Nephron (organoid): Measurements from ENCODE around the gene ANO1.

ENCODE experiments used
- H3K27ac Mint-ChIP-seq, 3 experiments: 2 replicates each; pipeline ENCODE4 v1.8.0; 2020; ENCODE audit warnings: mixed read lengths in 3 of 3, mild to moderate bottlenecking in 2 of 3, moderate library complexity in 1 of 3
- H3K27me3 Mint-ChIP-seq: 2 replicates; pipeline ENCODE4 v1.8.0; 2021; ENCODE audit warnings: low read depth, mild to moderate bottlenecking, moderate library complexity, mixed read lengths
- H3K36me3 Mint-ChIP-seq: 2 replicates; pipeline ENCODE4 v1.8.0; 2020; ENCODE audit warnings: low read depth, mixed read lengths
- H3K4me1 Mint-ChIP-seq: 2 replicates; pipeline ENCODE4 v1.8.0; 2020; ENCODE audit warnings: mixed read lengths
- H3K4me3 Mint-ChIP-seq, 3 experiments: 2 replicates each; pipeline ENCODE4 v1.8.0; 2020; ENCODE audit warnings: mild to moderate bottlenecking in 3 of 3, mixed read lengths in 3 of 3, moderate library complexity in 2 of 3
- H3K9me3 Mint-ChIP-seq: 2 replicates; pipeline ENCODE4 v1.8.0; 2020; ENCODE audit warnings: mixed read lengths
- TF ChIP-seq, protein P1 (sequence below), 3 experiments: fragments of 200-600 bp; sonication (generic); IDR thresholded peaks; one replicate each; pipeline ENCODE4 v1.5.0; 2021; ENCODE audit warnings: antibody characterized with exemption in 3 of 3; ENCODE audit not compliant: unreplicated experiment in 3 of 3

The ANO1 gene

DNA sequence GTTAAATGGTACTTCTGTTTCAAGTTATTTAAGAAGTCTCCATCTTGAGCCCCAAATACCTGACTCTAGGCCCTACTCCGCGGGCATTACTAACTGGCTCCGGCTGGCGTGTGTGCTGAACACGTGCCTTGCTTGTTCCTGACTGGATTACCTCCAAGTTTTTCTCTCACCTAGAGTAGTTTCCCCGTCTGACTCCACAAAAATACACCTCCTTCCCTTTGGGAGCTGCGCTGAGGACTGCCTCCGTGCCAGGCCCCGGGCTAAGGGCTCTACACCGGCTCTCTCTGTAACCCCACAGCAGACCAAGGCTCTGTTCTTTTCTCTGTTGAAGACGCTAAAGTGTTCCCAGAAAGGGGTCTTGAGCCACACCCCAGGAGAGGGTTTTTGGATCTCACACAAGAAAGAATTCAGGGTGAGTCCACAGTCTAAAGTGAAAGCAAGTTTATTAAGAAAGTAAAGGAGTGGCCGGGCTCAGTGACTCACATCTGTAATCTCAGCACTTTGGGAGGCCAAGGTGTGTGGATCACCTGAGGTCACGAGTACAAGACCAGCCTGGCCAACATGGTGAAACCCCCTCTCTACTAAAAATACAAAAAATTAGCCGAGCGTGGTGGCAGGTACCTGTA is 61.8 kb downstream of the ANO1 start:
- no peaks in the 10 kb centered on the region for H3K36me3 Mint-ChIP-seq
- peak overlapping the region in 1 of 3 experiments; percentile 66 for H3K27ac Mint-ChIP-seq
- H3K27me3 Mint-ChIP-seq = peaks cover 50% of the 10 kb centered on the region
- peak overlapping the region in 1 of 3 experiments; percentile 21 for H3K4me3 Mint-ChIP-seq
- no peaks in the 10 kb centered on the region for H3K9me3 Mint-ChIP-seq
- TF ChIP-seq, protein P1, sequence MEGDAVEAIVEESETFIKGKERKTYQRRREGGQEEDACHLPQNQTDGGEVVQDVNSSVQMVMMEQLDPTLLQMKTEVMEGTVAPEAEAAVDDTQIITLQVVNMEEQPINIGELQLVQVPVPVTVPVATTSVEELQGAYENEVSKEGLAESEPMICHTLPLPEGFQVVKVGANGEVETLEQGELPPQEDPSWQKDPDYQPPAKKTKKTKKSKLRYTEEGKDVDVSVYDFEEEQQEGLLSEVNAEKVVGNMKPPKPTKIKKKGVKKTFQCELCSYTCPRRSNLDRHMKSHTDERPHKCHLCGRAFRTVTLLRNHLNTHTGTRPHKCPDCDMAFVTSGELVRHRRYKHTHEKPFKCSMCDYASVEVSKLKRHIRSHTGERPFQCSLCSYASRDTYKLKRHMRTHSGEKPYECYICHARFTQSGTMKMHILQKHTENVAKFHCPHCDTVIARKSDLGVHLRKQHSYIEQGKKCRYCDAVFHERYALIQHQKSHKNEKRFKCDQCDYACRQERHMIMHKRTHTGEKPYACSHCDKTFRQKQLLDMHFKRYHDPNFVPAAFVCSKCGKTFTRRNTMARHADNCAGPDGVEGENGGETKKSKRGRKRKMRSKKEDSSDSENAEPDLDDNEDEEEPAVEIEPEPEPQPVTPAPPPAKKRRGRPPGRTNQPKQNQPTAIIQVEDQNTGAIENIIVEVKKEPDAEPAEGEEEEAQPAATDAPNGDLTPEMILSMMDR (IDR thresholded peaks at IDR 0.05; ENCODE audit: unreplicated experiment in 3 of 3) = no peak
- H3K4me1 Mint-ChIP-seq = peaks cover 37% of the 10 kb centered on the region

DNA sequence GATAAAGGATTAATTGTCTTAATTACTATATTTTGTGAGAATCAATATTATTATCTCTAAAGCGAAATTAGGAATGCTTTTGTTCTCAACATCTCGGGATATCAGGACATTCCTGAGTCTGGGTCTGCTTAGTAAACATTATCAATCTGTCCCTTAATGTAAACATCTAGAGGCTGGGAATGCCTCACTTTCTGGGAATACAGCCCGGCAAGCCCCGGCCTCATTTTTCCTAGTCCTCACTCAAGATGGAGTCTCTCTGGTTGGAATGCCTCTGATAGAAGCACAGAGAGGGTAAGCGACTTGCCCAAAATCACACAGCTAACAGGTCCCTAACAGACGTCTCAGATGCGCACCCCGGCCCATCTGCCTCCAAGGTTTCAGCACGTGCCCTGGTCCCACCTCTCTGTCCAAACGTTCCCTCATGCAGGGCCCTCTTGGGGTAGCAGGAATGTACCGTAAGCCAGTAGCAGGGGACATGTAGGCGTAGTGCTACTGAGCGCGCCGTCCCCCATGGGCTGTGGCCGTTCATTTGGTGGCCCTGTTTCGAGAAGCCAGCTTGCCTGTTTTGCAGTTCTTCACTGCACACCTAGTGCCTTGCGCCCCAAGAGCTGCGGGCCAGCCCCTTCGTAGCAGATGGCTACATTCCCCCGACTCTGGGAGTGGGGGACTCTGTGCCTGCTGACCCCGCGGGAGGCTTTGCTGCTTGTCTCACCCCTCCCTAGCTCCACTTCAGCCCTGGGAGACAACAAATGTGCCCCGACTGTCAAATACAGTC is 62.8 kb downstream of the ANO1 start:
- Mint-ChIP-seq H3K4me3 (peak overlapping the region; percentile 71 to 79 (median 76)), H3K9me3 (no peaks in the 10 kb centered on the region), H3K4me1 (peaks cover 30% of the 10 kb centered on the region), H3K27ac (peak overlapping the region; percentile 66 to 88 (median 70)), H3K36me3 (no peaks in the 10 kb centered on the region), H3K27me3 (peaks cover 54% of the 10 kb centered on the region)
- TF ChIP-seq, protein P1 (IDR thresholded peaks at IDR 0.05; ENCODE audit: unreplicated experiment in 3 of 3) = no peak

DNA sequence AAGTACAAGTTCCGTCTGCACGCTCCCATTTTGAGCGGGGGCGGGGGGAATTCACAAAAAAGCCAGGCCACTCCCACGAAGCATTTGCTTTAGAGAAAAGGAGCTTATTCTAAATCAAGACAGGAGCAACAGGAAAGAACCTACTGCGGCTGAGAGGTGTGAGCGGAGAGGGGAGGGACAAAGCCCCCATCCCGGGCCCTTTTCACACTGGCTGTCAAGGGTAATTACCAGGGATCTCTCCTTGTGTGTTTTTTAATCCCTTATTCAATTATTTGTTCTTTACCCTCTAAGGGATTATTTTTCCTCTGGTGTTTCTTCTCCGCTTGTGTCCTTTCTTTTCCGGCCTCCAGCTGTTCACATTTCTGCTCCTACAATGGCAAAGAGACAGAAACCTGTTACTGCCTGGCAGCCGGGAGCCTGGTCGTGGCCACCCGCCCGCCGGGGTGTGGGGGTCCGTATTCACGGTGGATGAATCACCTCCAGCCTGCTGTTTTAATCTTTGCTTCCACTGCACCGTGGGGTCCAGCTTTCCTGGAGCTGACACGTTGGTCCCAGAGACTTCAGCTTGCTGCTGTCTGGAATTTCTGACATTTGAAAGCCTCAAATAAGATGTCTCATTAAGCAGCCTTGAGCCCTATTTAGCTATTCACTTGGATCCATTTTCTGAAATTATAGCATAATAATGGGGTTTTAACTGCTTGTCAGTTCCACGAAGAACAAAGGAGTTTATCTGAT is 63.5 kb downstream of the ANO1 start:
- H3K9me3 Mint-ChIP-seq = no peaks in the 10 kb centered on the region
- H3K27me3 Mint-ChIP-seq = peaks cover 58% of the 10 kb centered on the region
- H3K27ac Mint-ChIP-seq = peak overlapping the region; percentile 66 to 88 (median 70)
- H3K4me3 Mint-ChIP-seq = peak overlapping the region; percentile 71 to 79 (median 76)
- TF ChIP-seq, protein P1 (IDR thresholded peaks at IDR 0.05; ENCODE audit: unreplicated experiment in 3 of 3) = no peak
- no peaks in the 10 kb centered on the region for H3K36me3 Mint-ChIP-seq
- peaks cover 30% of the 10 kb centered on the region for H3K4me1 Mint-ChIP-seq

DNA sequence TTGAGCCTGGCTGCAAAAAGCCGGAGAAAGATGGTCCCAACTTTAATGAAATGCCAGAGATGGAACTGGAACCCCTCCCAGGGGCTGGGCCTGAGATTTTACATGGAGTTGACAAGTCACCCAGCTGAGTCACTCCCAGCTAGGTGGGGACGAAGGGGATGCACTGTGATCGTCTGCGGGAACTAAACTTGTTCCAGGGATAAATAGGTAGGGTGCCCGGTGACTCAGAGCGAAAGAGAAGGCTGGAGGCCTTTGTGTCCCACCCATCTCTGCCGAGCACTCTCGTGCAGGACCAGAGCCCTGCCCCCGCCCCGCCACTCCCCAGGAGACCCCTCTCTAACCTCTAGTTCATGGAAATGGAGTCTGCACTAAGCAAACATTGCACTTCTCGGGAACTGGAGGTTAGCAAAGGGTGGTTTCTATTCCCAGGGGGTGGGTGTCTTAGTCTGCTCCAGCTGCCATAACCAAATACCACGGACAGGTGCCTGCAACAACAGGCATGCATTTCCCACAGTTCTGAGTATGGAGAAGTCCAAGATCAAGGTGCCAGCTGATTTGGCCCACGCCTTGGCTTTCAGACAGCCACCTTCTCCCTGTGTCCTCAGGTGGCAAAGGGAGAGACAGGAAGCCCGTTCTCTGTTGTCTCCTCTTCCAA is 64.2 kb downstream of the ANO1 start:
- Mint-ChIP-seq H3K4me1 (peaks cover 30% of the 10 kb centered on the region), H3K4me3 (peak overlapping the region in 2 of 3 experiments; percentile 71 to 79), H3K27ac (peak overlapping the region in 2 of 3 experiments; percentile 66 to 88), H3K27me3 (peaks cover 60% of the 10 kb centered on the region), H3K9me3 (no peaks in the 10 kb centered on the region), H3K36me3 (no peaks in the 10 kb centered on the region)
- TF ChIP-seq, protein P1 (IDR thresholded peaks at IDR 0.05; ENCODE audit: unreplicated experiment in 3 of 3) = no peak

DNA sequence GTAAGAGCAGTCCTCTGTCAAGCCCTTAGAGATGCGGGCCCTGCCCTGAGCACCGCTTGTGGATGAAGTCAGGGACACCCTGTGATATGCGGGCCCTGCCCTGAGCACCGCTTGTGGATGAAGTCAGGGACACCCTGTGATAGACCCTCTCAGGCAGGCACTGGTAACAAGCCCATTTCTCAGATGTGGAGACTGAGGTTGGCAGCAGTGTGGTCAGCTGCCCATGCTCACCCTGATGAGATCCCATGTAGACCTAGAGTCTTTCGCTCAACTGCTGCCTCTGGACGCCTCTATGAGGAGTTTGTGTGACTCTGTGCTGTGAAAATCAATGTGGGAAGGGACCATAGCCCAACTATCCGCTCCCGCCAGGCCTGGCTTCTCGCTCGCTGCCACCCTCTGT is 66.1 kb downstream of the ANO1 start:
- Mint-ChIP-seq H3K27ac (no peak overlapping the region), H3K4me1 (peaks cover 30% of the 10 kb centered on the region)
- TF ChIP-seq, protein P1 (IDR thresholded peaks at IDR 0.05; ENCODE audit: unreplicated experiment in 3 of 3) = no peak

More for the DNA sequence above, 66.1 kb downstream of the ANO1 start:
- no peaks in the 10 kb centered on the region for H3K9me3 Mint-ChIP-seq
- H3K36me3 Mint-ChIP-seq = no peaks in the 10 kb centered on the region
- H3K27me3 Mint-ChIP-seq = peaks cover 70% of the 10 kb centered on the region
- no peak overlapping the region for H3K4me3 Mint-ChIP-seq
